Measurements from ENCODE around the gene TPM3. TPM values are rescaled to one million over a fixed set of nuclear protein-coding genes. Genes with fewer than 3 reads are reported as not detected.

TPM3 gene
- total and polyA plus RNA-seq, 2 of the 8 experiments (the other 6 are each of a cell fraction or from before 2014, with no cell fraction given) = 278 to 572 TPM

DNA sequence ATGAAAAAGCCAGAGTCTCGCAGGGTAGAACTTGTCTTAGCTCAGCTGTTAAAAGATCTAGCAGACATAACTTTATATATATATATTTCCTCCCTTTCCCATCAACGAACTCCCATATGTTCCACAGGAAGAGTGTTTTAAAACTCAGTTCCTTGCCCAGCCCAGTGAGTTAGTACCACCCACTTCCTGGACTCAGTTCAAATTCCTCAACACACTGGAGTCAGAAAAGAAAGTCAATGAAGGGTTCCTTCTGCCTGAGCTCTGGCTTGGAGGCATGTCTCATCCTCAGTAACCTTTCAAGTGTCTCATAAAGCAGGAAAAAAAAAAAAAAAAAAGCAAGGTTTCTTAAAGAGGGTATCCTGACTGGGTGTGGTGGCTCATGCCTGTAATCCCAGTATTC, 15.6 kb downstream of the TPM3 start:
- no peak for FAIRE-seq
- CTCF ChIA-PET (ENCODE audit: partially characterized antibody) = interaction anchor here (1.6 kb wide), 1 partner anchor 22 kb away, joined by 7 read pairs; no protein-coding TSS in a partner anchor
- H3K14ac ChIP-seq (ENCODE audit: insufficient read length) = no peak overlapping the region
- no peaks in the 10 kb centered on the region for H3K27me3 ChIP-seq (replicated peaks in 1 of 4; ENCODE audit: control insufficient read depth in 3 of 4, extremely low read depth in 1 of 4, insufficient read depth in 3 of 4, low read length in 3 of 4)
- H3K9ac ChIP-seq (replicated peaks in 1 of 4; ENCODE audit: extremely low read depth in 1 of 4, low read depth in 3 of 4, low read length in 3 of 4) = no peak overlapping the region; a peak in 1 of 7 replicates
- no peaks in the 10 kb centered on the region for H3K23me2 ChIP-seq (ENCODE audit: low read depth, low read length)
- H2AK5ac ChIP-seq (ENCODE audit: low read depth, low read length) = no peak overlapping the region
- peaks cover 20 to 50% (median 37%) of the 10 kb centered on the region in 4 experiments for H3K36me3 ChIP-seq (ENCODE audit: control insufficient read depth in 2 of 4, insufficient read depth in 4 of 4, low read length in 3 of 4)
- peaks cover 53 to 75% of the 10 kb centered on the region in 2 experiments for H3K79me2 ChIP-seq (ENCODE audit: control insufficient read depth in 1 of 2, insufficient read depth in 2 of 2, low read length in 2 of 2)
- no peaks in the 10 kb centered on the region for H3K9me3 ChIP-seq (ENCODE audit: insufficient read depth in 2 of 2, low read depth in 1 of 2, low read length in 1 of 2)
- H2AFZ ChIP-seq (ENCODE audit: low read length) = no peak overlapping the region
- no peak for TF ChIP-seq SRF (IDR thresholded peaks at IDR 0.05; ENCODE audit: low read depth, low read length)
- no peak for TF ChIP-seq ATF3 (IDR thresholded peaks at IDR 0.05; ENCODE audit: insufficient read depth, low read depth, low read length)
- TF ChIP-seq GTF2F1 (IDR thresholded peaks at IDR 0.05; ENCODE audit: borderline replicate concordance, low read depth, low read length) = no peak
- no peak for TF ChIP-seq BACH1 (IDR thresholded peaks at IDR 0.05; ENCODE audit: low read length)
- TF ChIP-seq RAD21 (IDR thresholded peaks at IDR 0.05 in 1 of 2, conservative IDR thresholded peaks at IDR 0.05 in 1 of 2; ENCODE audit: low read depth in 2 of 2, low read length in 2 of 2) = no peak
- no peak overlapping the region for H3K4me2 ChIP-seq (ENCODE audit: insufficient read depth in 1 of 2, low read depth in 2 of 2, low read length in 2 of 2)
- H2BK5ac ChIP-seq (ENCODE audit: low read depth, low read length) = no peak overlapping the region
- no peak for DNase-seq (ENCODE audit: low read depth in 1 of 2, low spot score in 2 of 2)
- H2BK120ac ChIP-seq (replicated peaks; ENCODE audit: low read depth, low read length) = no peak overlapping the region
- WGBS, 2 experiments (ENCODE audit: extremely low coverage in 1 of 2, insufficient coverage in 1 of 2, insufficient read length in 1 of 2, insufficient replicate concordance in 2 of 2, low coverage in 1 of 2, low lambda C conversion rate in 2 of 2, missing lambda C conversion rate in 1 of 2) = 91% methylated on average over 2 of the region's 2 CpGs; no CpG with 5 or more reads in 1 of the 2 experiments
- peaks cover 27 to 39% of the 10 kb centered on the region in 2 experiments for H4K20me1 ChIP-seq (replicated peaks in 1 of 2; ENCODE audit: control insufficient read depth in 1 of 2, insufficient read depth in 2 of 2, low read length in 2 of 2)
- no peak overlapping the region for H4K5ac ChIP-seq (ENCODE audit: insufficient read length, low read depth, low read length)
- H3K23ac ChIP-seq (ENCODE audit: insufficient read length) = no peak overlapping the region
- H3K27ac ChIP-seq (ENCODE audit: low read depth, low read length) = no peak overlapping the region
- no peak overlapping the region for H2BK20ac ChIP-seq (ENCODE audit: low read length)
- H2BK15ac ChIP-seq (ENCODE audit: low read length) = no peak overlapping the region
- no peak overlapping the region for H2BK12ac ChIP-seq (ENCODE audit: low read depth, low read length)
- H4K8ac ChIP-seq (ENCODE audit: extremely low read depth, insufficient read depth, low read length) = no peak overlapping the region
- POLR2A ChIA-PET (ENCODE audit: partially characterized antibody) = interaction anchor here (0.6 to 11.3 kb wide), 7 partner anchors 9 to 186 kb away, joined by 3 to 107 read pairs (median 3); partner anchors contain the start of genes NUP210L and UBAP2L
- H3K4me3 ChIP-seq (ENCODE audit: extremely low read depth in 1 of 4, insufficient read depth in 2 of 4, low read depth in 3 of 4, low read length in 4 of 4) = no peak overlapping the region
- H3K4ac ChIP-seq (replicated peaks; ENCODE audit: insufficient read length, low read depth, low read length) = no peak overlapping the region
- no peak overlapping the region for H3K56ac ChIP-seq (replicated peaks; ENCODE audit: insufficient read length, low read depth, low read length)
- H3K79me1 ChIP-seq (ENCODE audit: low read depth, low read length) = peaks cover 17% of the 10 kb centered on the region; the same call in 1 of the 2 replicates
- no peak overlapping the region for H3K18ac ChIP-seq (ENCODE audit: extremely low read depth, low read length)
- peaks cover 8 to 17% (median 13%) of the 10 kb centered on the region in 4 experiments; a peak in 6 of 7 replicates for H3K4me1 ChIP-seq (replicated peaks in 1 of 4; ENCODE audit: control insufficient read depth in 3 of 4, insufficient read depth in 4 of 4, low read length in 3 of 4)
- H4K91ac ChIP-seq (replicated peaks; ENCODE audit: insufficient read length, low read length) = no peak overlapping the region
